Fibroblast of lung (primary cell): ENCODE measurements around the gene KRTAP5-3.

ENCODE experiments used
- CTCF ChIP-seq, 2 donors: IDR thresholded peaks in 1 of 2; conservative IDR thresholded peaks in 1 of 2; 1 replicate in 1 of 2; 2 replicates in 1 of 2; pipeline ENCODE4 v1.5.1; 2011 to 2012; ENCODE audit warnings: low read length in 2 of 2, control low read depth in 1 of 2, inconsistent platforms in 1 of 2, low read depth in 1 of 2, mild to moderate bottlenecking in 1 of 2
- EZH2 ChIP-seq: IDR thresholded peaks from 2 replicates; pipeline ENCODE4 v1.5.1; 2012; ENCODE audit warnings: low read length, control low read depth, mild to moderate bottlenecking; ENCODE audit errors: missing control alignments

GRCh38 chr11:1629326-1630185 is 21.3 kb upstream of the KRTAP5-3 start, which contains the start of gene KRTAP5-5:
- TF ChIP-seq CTCF (conservative IDR thresholded peaks at IDR 0.05 in 1 of 2, IDR thresholded peaks at IDR 0.05 in 1 of 2; ENCODE audit: low read depth in 1 of 2, low read length in 2 of 2): no peak
- TF ChIP-seq EZH2: no peak
